SU-DHL-6 (cell line): ENCODE results near the gene CHGA.

Experiments
- H2AFZ ChIP-seq: fragments of 200-600 bp; sonication (generic); 2 replicates; pipeline ENCODE4 v1.6.1; 2014; ENCODE audit warnings: low read depth, mild to moderate bottlenecking, moderate library complexity, mixed read lengths, antibody characterized with exemption, low read length; ENCODE audit not compliant: severe bottlenecking
- H3F3A ChIP-seq: fragments of 200-600 bp; shearing (Covaris generic); 2 replicates; pipeline ENCODE4 v1.6.0; 2016; ENCODE audit warnings: antibody characterized with exemption, mild to moderate bottlenecking; ENCODE audit not compliant: insufficient read depth
- H3K27ac ChIP-seq: fragments of 200-600 bp; sonication (generic); 2 replicates; pipeline ENCODE4 v1.5.1; 2016; ENCODE audit warnings: low read depth, mild to moderate bottlenecking, low read length, moderate library complexity, mixed read lengths
- H3K27me3 ChIP-seq: fragments of 200-600 bp; sonication (generic), shearing (Covaris generic); 2 replicates; pipeline ENCODE4 v1.6.0; 2014; ENCODE audit warnings: mild to moderate bottlenecking, low read length
- H3K36me3 ChIP-seq: fragments of 200-600 bp; sonication (generic); 2 replicates; pipeline ENCODE4 v1.6.1; 2014; ENCODE audit warnings: mild to moderate bottlenecking, low read length, mixed read lengths
- H3K4me2 ChIP-seq: fragments of 300-600, 200-600 bp; shearing (Covaris generic), sonication (generic); 2 replicates; pipeline ENCODE4 v1.6.0; 2014; ENCODE audit warnings: low read length, low read depth, mild to moderate bottlenecking; ENCODE audit not compliant: poor library complexity, severe bottlenecking
- H3K4me3 ChIP-seq: fragments of 200-600 bp; sonication (generic); 2 replicates; pipeline ENCODE4 v1.5.1; 2014; ENCODE audit warnings: antibody characterized with exemption, low read length, mild to moderate bottlenecking, mixed read lengths; ENCODE audit not compliant: insufficient read depth, poor library complexity, severe bottlenecking
- H3K79me2 ChIP-seq: fragments of 200-600 bp; sonication (generic); 2 replicates; pipeline ENCODE4 v1.6.1; 2014; ENCODE audit warnings: mild to moderate bottlenecking, low read length, moderate library complexity; ENCODE audit not compliant: insufficient read depth
- H3K9ac ChIP-seq: fragments of 200-600 bp; sonication (generic); 2 replicates; pipeline ENCODE4 v1.7.0; 2014; ENCODE audit warnings: mild to moderate bottlenecking, low read length
- H3K9me2 ChIP-seq: fragments of 200-600 bp; sonication (generic); replicated peaks from 2 replicates; pipeline ENCODE4 v1.6.1; 2014; ENCODE audit warnings: low read length; ENCODE audit not compliant: insufficient read depth
- H3K9me3 ChIP-seq: fragments of 200-600 bp; sonication (generic); 2 replicates; pipeline ENCODE4 v1.6.1; 2014; ENCODE audit warnings: low read length, mixed read lengths; ENCODE audit not compliant: insufficient read depth
- H4K20me1 ChIP-seq: fragments of 200-600 bp; sonication (generic); 2 replicates; pipeline ENCODE4 v1.6.1; 2014; ENCODE audit warnings: low read depth, mild to moderate bottlenecking, antibody characterized with exemption, low read length, moderate library complexity, mixed read lengths
- EZH2phosphoT487 ChIP-seq: fragments of 200-600 bp; sonication (generic), shearing (Covaris generic); conservative IDR thresholded peaks from 2 replicates; pipeline ENCODE4 v1.6.1; 2018; ENCODE audit warnings: mild to moderate bottlenecking, antibody characterized with exemption, low read length, moderate library complexity, mixed read lengths
- TF ChIP-seq, protein P1 (sequence below): fragments of 200-600 bp; sonication (generic); IDR thresholded peaks from one replicate; pipeline ENCODE4 v1.5.1; 2017; ENCODE audit warnings: antibody characterized with exemption, mild to moderate bottlenecking, low read length, moderate library complexity; ENCODE audit not compliant: insufficient read depth, poor library complexity, severe bottlenecking

CHGA gene

DNA sequence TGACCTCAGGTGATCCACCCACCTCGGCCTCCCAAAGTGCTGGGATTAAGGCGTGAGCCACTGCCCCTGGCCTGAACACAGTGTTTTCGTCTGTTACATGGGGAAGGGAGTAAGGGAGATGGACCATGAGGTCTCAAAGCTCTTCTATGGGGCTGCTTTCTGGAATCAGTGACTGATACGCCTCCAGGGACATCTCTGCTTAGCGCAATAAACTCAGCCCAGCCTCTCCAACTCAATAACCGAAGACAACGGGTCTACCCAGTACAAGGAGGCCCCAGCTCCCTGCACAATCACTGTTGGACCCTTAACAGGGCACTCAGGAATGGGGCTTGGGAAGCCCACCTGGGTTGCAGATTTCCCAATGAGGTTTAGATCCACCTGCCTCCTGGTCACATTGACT lies 42.6 kb upstream of the CHGA start:
- TF ChIP-seq, protein P1, sequence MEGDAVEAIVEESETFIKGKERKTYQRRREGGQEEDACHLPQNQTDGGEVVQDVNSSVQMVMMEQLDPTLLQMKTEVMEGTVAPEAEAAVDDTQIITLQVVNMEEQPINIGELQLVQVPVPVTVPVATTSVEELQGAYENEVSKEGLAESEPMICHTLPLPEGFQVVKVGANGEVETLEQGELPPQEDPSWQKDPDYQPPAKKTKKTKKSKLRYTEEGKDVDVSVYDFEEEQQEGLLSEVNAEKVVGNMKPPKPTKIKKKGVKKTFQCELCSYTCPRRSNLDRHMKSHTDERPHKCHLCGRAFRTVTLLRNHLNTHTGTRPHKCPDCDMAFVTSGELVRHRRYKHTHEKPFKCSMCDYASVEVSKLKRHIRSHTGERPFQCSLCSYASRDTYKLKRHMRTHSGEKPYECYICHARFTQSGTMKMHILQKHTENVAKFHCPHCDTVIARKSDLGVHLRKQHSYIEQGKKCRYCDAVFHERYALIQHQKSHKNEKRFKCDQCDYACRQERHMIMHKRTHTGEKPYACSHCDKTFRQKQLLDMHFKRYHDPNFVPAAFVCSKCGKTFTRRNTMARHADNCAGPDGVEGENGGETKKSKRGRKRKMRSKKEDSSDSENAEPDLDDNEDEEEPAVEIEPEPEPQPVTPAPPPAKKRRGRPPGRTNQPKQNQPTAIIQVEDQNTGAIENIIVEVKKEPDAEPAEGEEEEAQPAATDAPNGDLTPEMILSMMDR, result no peak
- TF ChIP-seq EZH2phosphoT487, result no peak
- H2AFZ ChIP-seq, result no peak overlapping the region
- H3K4me2 ChIP-seq, result no peak overlapping the region
- no peaks in the 10 kb centered on the region for H3K9me2 ChIP-seq
- H3F3A ChIP-seq, result no peaks in the 10 kb centered on the region
- H3K9ac ChIP-seq, result no peak overlapping the region
- no peaks in the 10 kb centered on the region for H3K36me3 ChIP-seq
- no peaks in the 10 kb centered on the region for H3K27me3 ChIP-seq
- no peak overlapping the region for H3K4me3 ChIP-seq
- no peak overlapping the region for H3K27ac ChIP-seq
- no peaks in the 10 kb centered on the region for H3K79me2 ChIP-seq
- H3K9me3 ChIP-seq, result no peaks in the 10 kb centered on the region
- no peaks in the 10 kb centered on the region for H4K20me1 ChIP-seq

DNA sequence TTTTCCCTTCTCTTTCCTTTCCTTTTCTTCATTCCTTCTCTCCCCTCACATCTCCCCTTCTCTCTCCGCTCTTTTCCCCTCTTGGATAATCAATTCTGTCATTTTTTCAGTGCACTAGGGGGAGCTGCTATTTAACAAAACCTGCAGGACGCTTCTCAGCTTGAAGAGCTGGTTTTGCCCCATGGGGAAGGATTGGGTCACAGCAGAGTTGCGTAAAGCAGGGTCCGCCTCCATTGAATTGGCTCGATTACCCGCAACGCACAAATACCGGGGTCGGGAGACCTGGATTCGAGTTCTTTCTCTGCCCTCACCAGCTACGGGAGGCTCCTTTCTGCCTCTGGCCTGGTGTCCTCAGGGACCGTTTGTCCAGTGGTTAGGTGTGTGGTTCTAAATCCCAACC lies 42.1 kb upstream of the CHGA start:
- Histone ChIP-seq H3K4me2 (no peak overlapping the region), H2AFZ (no peak overlapping the region), H3K4me3 (no peak overlapping the region), H3K9ac (no peak overlapping the region), H3K9me2 (no peaks in the 10 kb centered on the region), H3K79me2 (no peaks in the 10 kb centered on the region), H4K20me1 (no peaks in the 10 kb centered on the region), H3K9me3 (no peaks in the 10 kb centered on the region), H3K36me3 (no peaks in the 10 kb centered on the region), H3F3A (no peaks in the 10 kb centered on the region), H3K27me3 (no peaks in the 10 kb centered on the region), H3K27ac (no peak overlapping the region)
- no peak for TF ChIP-seq EZH2phosphoT487
- TF ChIP-seq, protein P1, result no peak

DNA sequence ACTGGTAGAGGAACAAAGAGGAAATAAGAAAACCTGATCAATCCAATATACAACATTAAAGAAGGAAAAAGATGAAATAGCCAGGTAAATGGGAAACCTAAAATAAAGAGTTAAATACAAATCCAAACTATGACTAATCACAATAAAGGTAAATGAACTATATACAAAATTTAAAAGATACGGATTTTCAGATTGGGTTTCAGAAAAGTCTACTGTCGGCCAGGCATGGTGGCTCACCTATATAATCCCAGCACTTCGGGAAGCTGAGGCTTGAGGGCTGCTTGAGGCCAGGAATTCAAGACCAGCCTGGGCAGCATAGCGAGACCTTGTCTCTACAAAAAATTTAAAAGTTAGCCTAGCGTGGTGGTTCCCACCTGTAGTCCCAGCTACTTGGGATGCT lies 39.9 kb upstream of the CHGA start:
- Histone ChIP-seq H3K79me2 (no peaks in the 10 kb centered on the region), H3K27me3 (no peaks in the 10 kb centered on the region), H3K36me3 (no peaks in the 10 kb centered on the region), H4K20me1 (no peaks in the 10 kb centered on the region), H3K9me3 (no peaks in the 10 kb centered on the region), H3K9ac (no peak overlapping the region), H2AFZ (no peak overlapping the region), H3F3A (no peaks in the 10 kb centered on the region), H3K9me2 (no peaks in the 10 kb centered on the region), H3K4me2 (no peak overlapping the region), H3K4me3 (no peak overlapping the region), H3K27ac (no peak overlapping the region)
- TF ChIP-seq, protein P1, result no peak
- no peak for TF ChIP-seq EZH2phosphoT487
